Activated naive CD4-positive, alpha-beta T cell treated with anti-CD3 and anti-CD28 coated beads for 36 hours (primary cell): ENCODE measurements around the gene CMPK1. TPM values are rescaled to one million over a fixed set of nuclear protein-coding genes. Genes with fewer than 3 reads are reported as not detected.
"Not testable (repeated sequence)": the region's sequence is repeated elsewhere in the genome, so short reads cannot be mapped to it uniquely, and the experiment has no call there.

ENCODE experiments used
- CTCF ChIA-PET: fragments of 350-600 bp; sonication (Branson Sonifier 250); formaldehyde crosslinking; loops from one replicate; lab custom pipeline; 2021; ENCODE audit warnings: antibody characterized with exemption; lab: Charles Lee
- DNase-seq: peaks from one replicate; pipeline ENCODE4 v3.0.0-alpha.2; 2020
- H3K27ac Mint-ChIP-seq: one replicate; pipeline ENCODE4 v1.8.0; 2021; ENCODE audit warnings: mild to moderate bottlenecking, mixed read lengths
- H3K27me3 Mint-ChIP-seq: one replicate; pipeline ENCODE4 v1.8.0; 2021; ENCODE audit warnings: low read depth, mixed read lengths
- H3K36me3 Mint-ChIP-seq: one replicate; pipeline ENCODE4 v1.8.0; 2021; ENCODE audit warnings: low read depth, mixed read lengths
- H3K4me1 Mint-ChIP-seq: one replicate; pipeline ENCODE4 v1.8.0; 2021; ENCODE audit warnings: low read depth, mixed read lengths
- H3K4me3 Mint-ChIP-seq: one replicate; pipeline ENCODE4 v1.8.0; 2021; ENCODE audit warnings: mild to moderate bottlenecking, moderate library complexity, mixed read lengths
- H3K9me3 Mint-ChIP-seq: one replicate; pipeline ENCODE4 v1.8.0; 2021; ENCODE audit warnings: mixed read lengths
- intact Hi-C: fragments of 100-400 bp; cut with micrococcal nuclease; formaldehyde crosslinking; loops from one replicate; pipeline ENCODE4 v1.15.1; 2023
- total RNA-seq, 2 experiments: library from RNA; stranded (reverse); gene quantifications; one replicate each; pipeline ENCODE4 v1.2.3, GENCODE V29; 2021

Gene CMPK1, protein sequence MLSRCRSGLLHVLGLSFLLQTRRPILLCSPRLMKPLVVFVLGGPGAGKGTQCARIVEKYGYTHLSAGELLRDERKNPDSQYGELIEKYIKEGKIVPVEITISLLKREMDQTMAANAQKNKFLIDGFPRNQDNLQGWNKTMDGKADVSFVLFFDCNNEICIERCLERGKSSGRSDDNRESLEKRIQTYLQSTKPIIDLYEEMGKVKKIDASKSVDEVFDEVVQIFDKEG
- total RNA-seq: 100 to 1,000 TPM; 104 to 105 TPM

- peak within 1 kb of the TSS; percentile 93 for H3K27ac Mint-ChIP-seq
- H3K27me3 Mint-ChIP-seq: no peaks in the 10 kb centered on the region
- DNase-seq: peak; percentile 78
- peaks cover 3% of the 10 kb centered on the region for H3K36me3 Mint-ChIP-seq
- no peaks in the 10 kb centered on the region for H3K9me3 Mint-ChIP-seq
- intact Hi-C loops: loop anchor here (2.0 kb wide), 1 partner anchor 1647 kb away; the partner anchor contains the start of gene GPBP1L1
- CTCF ChIA-PET: interaction anchor here (0.7 to 3.3 kb wide), 3 partner anchors 19 to 104 kb away, joined by 3 to 12 read pairs (median 3); partner anchors contain the start of genes FOXD2 and STIL
- H3K4me1 Mint-ChIP-seq: peaks cover 20% of the 10 kb centered on the region
- peak within 1 kb of the TSS; percentile 88 for H3K4me3 Mint-ChIP-seq
These were observed at the start of gene CMPK1 for GRCh38 chr1:47333578-47333921. CMPK1 (plus strand) TSS chr1:47333790; CDS start chr1:47333946, 156 bp downstream.

GRCh38 chr1:47288116-47288515, 45.5 kb upstream of the CMPK1 start:
- CTCF ChIA-PET, intact Hi-C loops, H3K4me1 Mint-ChIP-seq, H3K9me3 Mint-ChIP-seq, H3K27ac Mint-ChIP-seq, DNase-seq, H3K4me3 Mint-ChIP-seq, H3K27me3 Mint-ChIP-seq: not testable (repeated sequence)
- H3K36me3 Mint-ChIP-seq: peaks cover 32% of the 10 kb centered on the region

DNA sequence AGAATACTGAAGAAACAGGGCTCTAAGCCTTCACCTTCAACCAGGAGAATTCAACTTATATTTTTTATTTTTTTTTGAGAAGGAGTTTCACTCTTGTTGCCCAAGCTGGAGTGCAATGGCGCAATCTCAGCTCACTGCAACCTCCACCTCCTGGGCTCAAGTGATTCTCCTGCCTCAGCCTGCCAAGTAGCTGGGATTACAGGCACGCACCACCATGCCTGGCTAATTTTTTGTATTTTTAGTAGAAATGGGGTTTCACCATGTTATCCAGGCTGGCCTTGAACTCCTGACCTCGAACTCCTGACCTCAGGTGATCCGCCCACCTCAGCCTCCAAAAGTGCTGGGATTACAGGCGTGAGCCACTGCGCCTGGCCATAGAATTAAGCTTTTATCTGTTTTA, 38.7 kb upstream of the CMPK1 start:
- H3K27me3 Mint-ChIP-seq, intact Hi-C loops, DNase-seq, H3K4me1 Mint-ChIP-seq, H3K4me3 Mint-ChIP-seq, H3K27ac Mint-ChIP-seq, H3K9me3 Mint-ChIP-seq, CTCF ChIA-PET: not testable (repeated sequence)
- peaks cover 29% of the 10 kb centered on the region for H3K36me3 Mint-ChIP-seq

- Mint-ChIP-seq H3K36me3 (peaks cover 26% of the 10 kb centered on the region), H3K27ac (no peak overlapping the region), H3K4me1 (peaks cover 4% of the 10 kb centered on the region), H3K4me3 (no peak overlapping the region), H3K27me3 (no peaks in the 10 kb centered on the region), H3K9me3 (no peaks in the 10 kb centered on the region)
- intact Hi-C loops: no loop called here
- CTCF ChIA-PET: no interaction called here
- DNase-seq: no peak
These were observed 38.0 kb upstream of the CMPK1 start for GRCh38 chr1:47295579-47295978.

DNA sequence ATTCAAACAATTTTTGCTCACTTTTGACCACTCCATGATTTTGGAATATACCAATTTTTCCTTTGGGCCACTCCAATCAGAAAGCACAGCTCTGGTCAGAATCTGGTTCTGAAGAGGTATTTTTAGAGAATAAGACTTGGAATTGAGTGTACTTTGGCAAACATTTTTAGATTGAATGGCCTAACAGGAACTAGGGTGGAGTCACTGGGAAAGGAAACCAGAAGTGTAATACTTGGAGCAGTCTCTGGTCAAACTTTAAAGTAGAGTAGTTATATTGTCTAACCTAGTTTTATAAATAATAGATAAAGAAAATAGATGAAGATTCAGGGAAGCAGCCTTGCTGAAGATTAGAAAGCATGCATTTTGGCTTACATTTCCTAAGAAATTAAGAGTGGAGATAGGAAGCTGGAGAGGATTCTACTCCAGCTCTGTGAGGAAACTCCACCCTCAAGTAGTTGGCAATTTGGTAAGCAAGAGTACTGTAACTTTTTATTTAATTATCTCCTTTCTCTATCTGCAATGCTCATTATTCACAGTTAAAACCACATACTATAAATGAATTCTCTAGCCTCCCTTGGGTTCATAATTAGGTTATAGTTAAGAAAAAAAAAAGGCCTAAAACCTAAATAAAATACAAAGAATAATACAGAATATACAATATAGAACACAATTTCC, 35.4 kb upstream of the CMPK1 start:
- Mint-ChIP-seq H3K36me3 (peaks cover 37% of the 10 kb centered on the region), H3K4me3 (no peak overlapping the region), H3K27ac (no peak overlapping the region), H3K4me1 (no peaks in the 10 kb centered on the region), H3K27me3 (no peaks in the 10 kb centered on the region), H3K9me3 (no peaks in the 10 kb centered on the region)
- intact Hi-C loops: no loop called here
- CTCF ChIA-PET: interaction anchor here (0.6 kb wide), 1 partner anchor 71 kb away, joined by 4 read pairs; no protein-coding TSS in a partner anchor
- no peak for DNase-seq

DNA sequence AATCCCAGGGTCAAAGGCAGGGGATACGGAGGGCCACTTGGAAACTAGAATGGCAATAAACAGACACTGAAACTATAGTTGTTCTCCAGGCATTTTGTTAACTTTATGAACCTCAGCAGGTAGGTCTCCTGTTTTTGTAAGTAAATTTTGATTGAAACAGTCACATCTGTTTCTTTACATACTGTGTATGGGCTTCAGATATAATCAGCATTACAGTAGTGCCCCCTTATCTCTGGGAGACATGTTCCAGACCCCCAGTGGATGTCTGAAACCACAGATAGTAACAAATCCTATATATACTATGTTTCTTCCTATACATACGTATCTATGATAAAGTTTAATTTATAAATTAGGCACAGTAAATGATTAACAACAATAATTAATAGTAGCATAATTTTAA, 31.1 kb upstream of the CMPK1 start:
- H3K4me3 Mint-ChIP-seq: no peak overlapping the region
- DNase-seq: no peak
- peaks cover 1% of the 10 kb centered on the region for H3K4me1 Mint-ChIP-seq
- no peaks in the 10 kb centered on the region for H3K27me3 Mint-ChIP-seq
- no peaks in the 10 kb centered on the region for H3K9me3 Mint-ChIP-seq
- CTCF ChIA-PET: no interaction called here
- H3K27ac Mint-ChIP-seq: no peak overlapping the region
- intact Hi-C loops: no loop called here
- peaks cover 45% of the 10 kb centered on the region for H3K36me3 Mint-ChIP-seq

GRCh38 chr1:47309427-47309826, 24.2 kb upstream of the CMPK1 start:
- peaks cover 10% of the 10 kb centered on the region for H3K4me1 Mint-ChIP-seq
- intact Hi-C loops: no loop called here
- H3K27ac Mint-ChIP-seq: no peak overlapping the region
- no peaks in the 10 kb centered on the region for H3K27me3 Mint-ChIP-seq
- H3K36me3 Mint-ChIP-seq: peaks cover 32% of the 10 kb centered on the region
- no peak overlapping the region for H3K4me3 Mint-ChIP-seq
- DNase-seq: no peak
- CTCF ChIA-PET: no interaction called here
- no peaks in the 10 kb centered on the region for H3K9me3 Mint-ChIP-seq

DNA sequence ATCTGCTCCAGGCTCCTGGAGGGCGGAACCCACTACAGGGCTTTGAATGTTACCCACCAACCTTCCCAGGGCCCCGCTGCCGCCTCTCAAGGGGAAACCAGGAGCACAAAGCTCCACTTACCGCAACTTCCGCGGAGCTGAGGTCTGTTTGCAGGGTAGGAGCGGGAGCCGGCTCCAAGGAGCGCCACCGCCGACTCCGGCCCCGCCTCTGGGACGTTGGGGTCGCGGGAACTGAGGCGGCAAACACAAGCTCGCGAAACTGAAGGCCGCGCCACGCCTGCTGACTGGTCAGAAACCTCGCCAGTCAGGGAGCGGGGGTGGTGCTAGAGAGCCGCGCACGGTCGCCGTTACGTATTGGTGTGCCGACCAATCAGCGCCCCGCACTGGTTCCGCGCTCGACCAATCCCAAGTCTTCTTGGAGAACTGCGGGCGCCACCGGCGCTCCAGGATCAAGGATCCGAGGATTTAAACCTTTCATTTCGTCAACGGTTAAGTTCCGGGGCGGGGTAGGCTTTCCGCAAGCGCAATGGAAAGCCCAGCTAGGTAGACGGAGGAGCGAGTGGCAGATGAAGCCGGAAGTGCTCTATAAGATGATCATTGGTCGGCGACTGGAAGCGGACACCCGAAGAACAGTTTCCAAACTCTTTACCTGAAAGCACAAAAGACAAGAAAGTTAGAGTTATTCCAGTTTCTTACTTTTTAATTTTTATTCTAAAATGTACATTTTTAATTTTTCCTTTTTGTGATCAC, 19.5 kb upstream of the CMPK1 start, which contains the start of gene STIL:
TSS of gene STIL (minus strand) at position 233 of the 750 bp plus-strand sequence. CDS start 3,828 bp downstream, outside the sequence.
- peak; percentile 99 for DNase-seq
- H3K36me3 Mint-ChIP-seq: peaks cover 15% of the 10 kb centered on the region
- H3K4me3 Mint-ChIP-seq: peak within 1 kb of the TSS; percentile 96
- H3K4me1 Mint-ChIP-seq: peaks cover 10% of the 10 kb centered on the region
- H3K27ac Mint-ChIP-seq: peak within 1 kb of the TSS; percentile 95
- CTCF ChIA-PET: interaction anchor here (0.6 to 2.0 kb wide), 7 partner anchors 9 to 135 kb away, joined by 3 to 12 read pairs (median 4); partner anchors contain the start of genes CMPK1 and FOXD2
- H3K9me3 Mint-ChIP-seq: no peaks in the 10 kb centered on the region
- H3K27me3 Mint-ChIP-seq: no peaks in the 10 kb centered on the region
- intact Hi-C loops: loop anchor here (1.0 to 5.0 kb wide), 7 partner anchors 20 to 1158 kb away; partner anchors contain the start of genes FOXD2, NSUN4, PDZK1IP1 and SPATA6

GRCh38 chr1:47317841-47318240, 15.7 kb upstream of the CMPK1 start:
- H3K9me3 Mint-ChIP-seq: no peaks in the 10 kb centered on the region
- intact Hi-C loops: no loop called here
- CTCF ChIA-PET: interaction anchor here (0.7 to 2.2 kb wide), 2 partner anchors 14 to 84 kb away, joined by 3 to 5 read pairs; no protein-coding TSS in a partner anchor

DNA sequence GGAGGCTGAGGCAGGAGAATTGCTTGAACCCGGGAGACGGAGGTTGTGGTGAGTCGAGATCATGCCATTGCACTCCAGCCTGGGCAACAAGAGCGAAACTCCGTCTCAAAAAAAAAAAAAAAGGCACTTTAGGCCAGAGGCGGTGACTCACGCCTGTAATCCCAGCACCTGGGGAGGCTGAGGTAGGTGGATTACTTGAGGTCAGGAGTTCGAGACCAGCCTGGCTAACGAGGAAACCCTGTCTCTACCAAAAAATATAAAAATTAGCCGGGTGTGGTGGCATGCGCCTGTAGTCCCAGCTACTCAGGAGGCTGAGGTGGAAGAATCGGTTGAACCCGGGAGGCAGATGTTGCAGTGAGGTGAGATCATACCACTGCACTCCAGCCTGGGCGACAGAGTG, 13.6 kb upstream of the CMPK1 start:
- H3K4me1 Mint-ChIP-seq, H3K27ac Mint-ChIP-seq, H3K9me3 Mint-ChIP-seq, H3K36me3 Mint-ChIP-seq, DNase-seq, H3K27me3 Mint-ChIP-seq, H3K4me3 Mint-ChIP-seq, intact Hi-C loops, CTCF ChIA-PET: not testable (repeated sequence)

More at GRCh38 chr1:47317841-47318240, 15.7 kb upstream of the CMPK1 start:
- peaks cover 4% of the 10 kb centered on the region for H3K4me1 Mint-ChIP-seq
- DNase-seq: no peak
- no peak overlapping the region for H3K4me3 Mint-ChIP-seq
- no peak overlapping the region for H3K27ac Mint-ChIP-seq
- H3K27me3 Mint-ChIP-seq: no peaks in the 10 kb centered on the region
- H3K36me3 Mint-ChIP-seq: peaks cover 9% of the 10 kb centered on the region

DNA sequence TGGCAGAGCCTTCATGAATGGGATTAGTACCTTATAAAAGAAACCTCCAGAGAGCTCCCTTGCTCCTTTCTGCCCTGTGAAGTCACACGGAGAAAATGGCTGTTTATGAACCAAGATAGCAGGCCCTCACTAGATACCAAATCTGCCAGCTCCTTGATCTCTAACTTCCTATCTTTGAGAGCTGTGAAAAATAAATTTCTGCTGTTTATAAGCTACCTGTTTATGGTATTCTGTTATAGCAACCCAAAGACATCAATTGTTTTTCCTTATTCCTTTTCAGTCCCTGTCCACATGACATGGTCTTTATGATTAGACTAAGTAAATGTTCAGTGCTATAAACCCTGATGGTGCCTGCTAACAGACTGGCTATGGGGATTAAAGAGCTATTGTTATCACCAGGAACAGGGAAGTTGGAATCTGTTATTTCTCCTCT, 10.0 kb upstream of the CMPK1 start:
- H3K27ac Mint-ChIP-seq: no peak overlapping the region
- no peak overlapping the region for H3K4me3 Mint-ChIP-seq
- DNase-seq: no peak
- CTCF ChIA-PET: interaction anchor here (0.6 to 1.1 kb wide), 3 partner anchors 10 to 145 kb away, joined by 3 to 5 read pairs (median 3); partner anchors contain the start of gene STIL
- H3K9me3 Mint-ChIP-seq: no peaks in the 10 kb centered on the region
- no peaks in the 10 kb centered on the region for H3K4me1 Mint-ChIP-seq
- no peaks in the 10 kb centered on the region for H3K27me3 Mint-ChIP-seq
- no peaks in the 10 kb centered on the region for H3K36me3 Mint-ChIP-seq
- intact Hi-C loops: no loop called here

DNA sequence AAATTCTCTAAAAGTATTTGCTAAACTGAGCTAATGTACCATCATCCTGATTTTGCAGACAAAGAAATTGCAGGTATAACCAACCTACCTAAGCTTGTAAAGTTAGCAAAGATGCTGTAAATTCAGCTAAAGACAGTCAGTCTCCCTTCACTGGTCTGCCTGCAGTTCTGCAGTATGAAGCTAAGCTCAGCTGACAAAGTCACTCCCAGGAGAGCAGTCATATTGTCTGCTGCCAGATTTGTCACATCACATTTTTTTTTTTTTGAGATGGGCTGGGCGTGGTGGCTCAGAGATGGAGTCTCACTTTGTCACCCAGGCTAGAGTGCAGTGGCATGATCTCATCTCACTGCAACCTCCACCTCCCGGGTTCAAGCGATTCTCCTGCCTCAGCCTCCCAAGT, 8.9 kb upstream of the CMPK1 start:
- H3K4me3 Mint-ChIP-seq: no peak overlapping the region
- DNase-seq: no peak
- H3K36me3 Mint-ChIP-seq: no peaks in the 10 kb centered on the region
- H3K9me3 Mint-ChIP-seq: no peaks in the 10 kb centered on the region
- H3K27me3 Mint-ChIP-seq: no peaks in the 10 kb centered on the region
- H3K4me1 Mint-ChIP-seq: no peaks in the 10 kb centered on the region
- no peak overlapping the region for H3K27ac Mint-ChIP-seq
- CTCF ChIA-PET: interaction anchor here (0.7 kb wide), 1 partner anchor 112 kb away, joined by 3 read pairs; no protein-coding TSS in a partner anchor
- intact Hi-C loops: no loop called here
